Neuronal stem cell (in vitro differentiated cells): Measurements from ENCODE around the gene JPH2.

Source experiments
- DNase-seq: peaks from one replicate; pipeline ENCODE4 v3.0.0-alpha.2; 2013; ENCODE audit warnings: low spot score
- H2AFZ ChIP-seq: one replicate; pipeline ENCODE4 v1.6.1; 2013; ENCODE audit warnings: mild to moderate bottlenecking, low read length, inconsistent platforms
- H2AK5ac ChIP-seq: 2 replicates; pipeline ENCODE4 v1.6.1; 2013; ENCODE audit warnings: low read depth, mild to moderate bottlenecking, inconsistent platforms, low read length, moderate library complexity, mixed read lengths
- H2BK120ac ChIP-seq: 2 replicates; pipeline ENCODE4 v1.6.1; 2013; ENCODE audit warnings: low read depth, mild to moderate bottlenecking, inconsistent platforms, low read length, moderate library complexity, mixed read lengths
- H2BK12ac ChIP-seq: one replicate; pipeline ENCODE4 v1.6.1; 2013; ENCODE audit warnings: low read length, inconsistent platforms
- H2BK15ac ChIP-seq: 2 replicates; pipeline ENCODE4 v1.6.1; 2013; ENCODE audit warnings: mild to moderate bottlenecking, low read length, inconsistent platforms, mixed read lengths
- H2BK5ac ChIP-seq: one replicate; pipeline ENCODE4 v1.6.1; 2013; ENCODE audit warnings: inconsistent platforms, mild to moderate bottlenecking, low read length, moderate library complexity
- H3K14ac ChIP-seq: one replicate; pipeline ENCODE4 v1.6.1; 2013; ENCODE audit warnings: low read length, inconsistent platforms
- H3K18ac ChIP-seq: 2 replicates; pipeline ENCODE4 v1.6.1; 2013; ENCODE audit warnings: low read length, inconsistent platforms
- H3K23ac ChIP-seq: 2 replicates; pipeline ENCODE4 v1.6.1; 2013; ENCODE audit warnings: low read depth, mild to moderate bottlenecking, mixed read lengths, low read length, inconsistent platforms; ENCODE audit not compliant: poor library complexity
- H3K27ac ChIP-seq: replicated peaks from 3 replicates; pipeline ENCODE4 v1.5.1; 2013; ENCODE audit warnings: low read length, inconsistent platforms
- H3K27me3 ChIP-seq, 3 experiments: 2 replicates each; pipeline ENCODE4 v1.6.1; 2013; ENCODE audit warnings: low read length in 3 of 3, mild to moderate bottlenecking in 2 of 3, inconsistent platforms in 1 of 3, low read depth in 1 of 3, mixed read lengths in 1 of 3, moderate library complexity in 1 of 3; ENCODE audit not compliant: control insufficient read depth in 3 of 3, insufficient read depth in 3 of 3
- H3K36me3 ChIP-seq, 2 donors: replicated peaks in 1 of 2; 2 replicates each; pipeline ENCODE4 v1.6.1; 2013; ENCODE audit warnings: low read length in 2 of 2; ENCODE audit not compliant: control insufficient read depth in 2 of 2, insufficient read depth in 2 of 2
- H3K4ac ChIP-seq: 2 replicates; pipeline ENCODE4 v1.6.1; 2013; ENCODE audit warnings: inconsistent platforms, mild to moderate bottlenecking, low read length, moderate library complexity
- H3K4me1 ChIP-seq, 2 donors: 1 replicate in 1 of 2; 2 replicates in 1 of 2; pipeline ENCODE4 v1.6.1; 2013; ENCODE audit warnings: low read length in 2 of 2, low read depth in 1 of 2; ENCODE audit not compliant: control insufficient read depth in 2 of 2, insufficient read depth in 1 of 2
- H3K4me2 ChIP-seq: one replicate; pipeline ENCODE4 v1.6.1; 2013; ENCODE audit warnings: mild to moderate bottlenecking, low read length, inconsistent platforms; ENCODE audit not compliant: insufficient read depth, poor library complexity, severe bottlenecking
- H3K4me3 ChIP-seq, 2 donors: 2 replicates each; pipeline ENCODE4 v1.5.1; 2013; ENCODE audit warnings: low read length in 2 of 2, mild to moderate bottlenecking in 2 of 2, inconsistent platforms in 1 of 2, moderate library complexity in 1 of 2
- H3K79me1 ChIP-seq: one replicate; pipeline ENCODE4 v1.6.1; 2013; ENCODE audit warnings: low read depth, mild to moderate bottlenecking, inconsistent platforms, low read length, moderate library complexity
- H3K9ac ChIP-seq: one replicate; pipeline ENCODE4 v1.6.1; 2013; ENCODE audit warnings: mild to moderate bottlenecking, low read depth, low read length, inconsistent platforms; ENCODE audit not compliant: poor library complexity
- H3K9me3 ChIP-seq, 2 donors: replicated peaks in 1 of 2; 2 replicates each; pipeline versions ENCODE3 to v1.6.1; 2013; ENCODE audit warnings: low read length in 2 of 2, mild to moderate bottlenecking in 2 of 2, inconsistent platforms in 1 of 2, low read depth in 1 of 2, mixed read lengths in 1 of 2, moderate library complexity in 1 of 2; ENCODE audit not compliant: control insufficient read depth in 2 of 2, insufficient read depth in 1 of 2
- H4K8ac ChIP-seq: one replicate; pipeline ENCODE4 v1.6.1; 2013; ENCODE audit warnings: low read depth, mild to moderate bottlenecking, inconsistent platforms, low read length, moderate library complexity
- H4K91ac ChIP-seq: one replicate; pipeline ENCODE4 v1.6.1; 2013; ENCODE audit warnings: low read length, low read depth, mild to moderate bottlenecking, inconsistent platforms; ENCODE audit not compliant: poor library complexity
- WGBS, 2 donors: extraction: QIAGEN DNeasy Blood & Tissue Kit; methylation state at CpG; one replicate each; pipeline ENCODE4 v1.1.7; 2013; ENCODE audit warnings: missing lambda C conversion rate in 2 of 2, mixed read lengths in 1 of 2; ENCODE audit not compliant: insufficient read length in 2 of 2, insufficient replicate concordance in 1 of 2; ENCODE audit errors: extremely low coverage in 2 of 2; 5-methylcytosine and 5-hydroxymethylcytosine counted together

The JPH2 gene

GRCh38 chr20:44136579-44137265, 50.3 kb downstream of the JPH2 start:
- no CpG with 5 or more reads among the region's 7 CpGs for WGBS, 2 donors

GRCh38 chr20:44135417-44136204, 51.4 kb downstream of the JPH2 start:
- H3K79me1 ChIP-seq: no peaks in the 10 kb centered on the region
- WGBS, 2 donors: no CpG with 5 or more reads among the region's 8 CpGs
- H3K27me3 ChIP-seq: peaks cover 0 to 6% (median 0%) of the 10 kb centered on the region in 3 experiments
- no peak for DNase-seq
- no peak overlapping the region for H4K91ac ChIP-seq
- H2BK15ac ChIP-seq: no peak overlapping the region
- no peak overlapping the region for H3K27ac ChIP-seq
- H2AK5ac ChIP-seq: no peak overlapping the region
- no peaks in the 10 kb centered on the region for H3K9me3 ChIP-seq
- no peak overlapping the region for H2BK12ac ChIP-seq
- no peak overlapping the region for H3K14ac ChIP-seq
- H3K23ac ChIP-seq: no peak overlapping the region
- H4K8ac ChIP-seq: no peak overlapping the region
- H2BK5ac ChIP-seq: no peak overlapping the region
- H3K4ac ChIP-seq: no peak overlapping the region
- no peak overlapping the region for H2BK120ac ChIP-seq
- no peak overlapping the region for H3K18ac ChIP-seq
- H3K9ac ChIP-seq: no peak overlapping the region
- peaks cover 3 to 12% of the 10 kb centered on the region in 2 donors for H3K4me1 ChIP-seq
- no peaks in the 10 kb centered on the region for H3K36me3 ChIP-seq
- H2AFZ ChIP-seq: no peak overlapping the region
- H3K4me2 ChIP-seq: no peak overlapping the region
- no peak overlapping the region for H3K4me3 ChIP-seq

More at GRCh38 chr20:44136579-44137265, 50.3 kb downstream of the JPH2 start:
- Histone ChIP-seq H3K23ac (no peak overlapping the region), H2BK15ac (no peak overlapping the region), H2BK120ac (no peak overlapping the region), H2AK5ac (no peak overlapping the region), H3K4me3 (no peak overlapping the region), H2BK12ac (no peak overlapping the region), H3K4me2 (no peak overlapping the region), H3K9me3 (no peaks in the 10 kb centered on the region), H4K91ac (no peak overlapping the region), H3K36me3 (no peaks in the 10 kb centered on the region), H3K14ac (no peak overlapping the region), H3K79me1 (no peaks in the 10 kb centered on the region), H4K8ac (no peak overlapping the region), H2AFZ (no peak overlapping the region), H2BK5ac (peak overlapping the region; percentile 7), H3K9ac (no peak overlapping the region), H3K27me3 (peaks cover 0 to 2% (median 0%) of the 10 kb centered on the region in 3 experiments), H3K4ac (no peak overlapping the region), H3K18ac (no peak overlapping the region), H3K27ac (peak overlapping the region; percentile 62), H3K4me1 (peaks cover 3 to 12% of the 10 kb centered on the region in 2 donors)
- DNase-seq: no peak

GRCh38 chr20:44135012-44135412, 52.0 kb downstream of the JPH2 start:
- Histone ChIP-seq H3K23ac (no peak overlapping the region), H4K91ac (no peak overlapping the region), H3K27ac (no peak overlapping the region), H3K36me3 (no peaks in the 10 kb centered on the region), H3K4me2 (no peak overlapping the region), H3K79me1 (no peaks in the 10 kb centered on the region), H3K14ac (no peak overlapping the region), H3K4me1 (peaks cover 3 to 16% of the 10 kb centered on the region in 2 donors), H3K9me3 (no peaks in the 10 kb centered on the region), H2BK120ac (no peak overlapping the region), H3K4ac (no peak overlapping the region), H3K9ac (no peak overlapping the region), H2BK5ac (no peak overlapping the region), H3K18ac (no peak overlapping the region), H4K8ac (no peak overlapping the region), H2AK5ac (no peak overlapping the region), H2BK15ac (no peak overlapping the region), H2BK12ac (no peak overlapping the region), H3K4me3 (no peak overlapping the region), H3K27me3 (peaks cover 0 to 6% (median 0%) of the 10 kb centered on the region in 3 experiments), H2AFZ (no peak overlapping the region)
- WGBS, 2 donors: no CpG with 5 or more reads among the region's 3 CpGs
- DNase-seq: no peak

- Histone ChIP-seq H2BK120ac (no peak overlapping the region), H2AK5ac (no peak overlapping the region), H3K4ac (no peak overlapping the region), H3K36me3 (no peaks in the 10 kb centered on the region), H3K79me1 (no peaks in the 10 kb centered on the region), H3K27ac (no peak overlapping the region), H2AFZ (no peak overlapping the region), H3K9ac (no peak overlapping the region), H3K27me3 (peaks cover 0 to 3% (median 0%) of the 10 kb centered on the region in 3 experiments), H4K8ac (no peak overlapping the region), H2BK12ac (no peak overlapping the region), H3K18ac (no peak overlapping the region), H3K4me1 (peaks cover 3 to 17% of the 10 kb centered on the region in 2 donors), H2BK5ac (no peak overlapping the region), H3K4me2 (no peak overlapping the region), H3K9me3 (no peaks in the 10 kb centered on the region), H3K4me3 (no peak overlapping the region), H2BK15ac (no peak overlapping the region), H3K14ac (no peak overlapping the region), H4K91ac (no peak overlapping the region), H3K23ac (no peak overlapping the region)
- no peak for DNase-seq
- WGBS, 2 donors: no CpG with 5 or more reads among the region's 4 CpGs
Observed at GRCh38 chr20:44133424-44133823, 53.6 kb downstream of the JPH2 start.
